ENCODE data around the gene RPL7L1.

DNA sequence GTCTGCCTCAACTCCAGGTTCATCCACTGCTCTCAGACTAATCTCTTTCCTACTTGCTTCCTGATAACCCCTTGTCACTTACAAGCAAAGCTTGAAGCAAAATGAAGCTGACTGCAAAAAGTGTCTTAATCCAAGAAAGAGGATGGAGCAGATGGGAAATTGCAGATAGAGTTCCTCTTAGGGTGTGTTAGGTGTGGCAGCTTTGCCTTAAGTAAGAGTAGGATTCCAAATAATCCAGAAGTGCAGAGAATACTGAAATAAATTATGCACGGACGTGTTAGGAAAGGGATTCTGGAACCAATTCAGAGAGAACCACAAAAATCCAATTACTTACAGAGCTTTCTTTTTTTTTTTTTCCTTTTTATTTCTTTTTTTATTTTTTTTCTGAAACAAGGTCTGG lies 6.1 kb upstream of the RPL7L1 start:
- TF ChIP-seq CTCF (conservative IDR thresholded peaks at IDR 0.05): no peak
- no peak for TF ChIP-seq ZFX (IDR thresholded peaks at IDR 0.05)
